ENCODE data around the gene ERG. TPM values are rescaled to one million over a fixed set of nuclear protein-coding genes. Genes with fewer than 3 reads are reported as not detected.

Gene ERG
- total and polyA plus RNA-seq, 2 of the 8 experiments (the other 6 are each of a cell fraction or from before 2014, with no cell fraction given): 1.0 to 3.0 TPM

DNA sequence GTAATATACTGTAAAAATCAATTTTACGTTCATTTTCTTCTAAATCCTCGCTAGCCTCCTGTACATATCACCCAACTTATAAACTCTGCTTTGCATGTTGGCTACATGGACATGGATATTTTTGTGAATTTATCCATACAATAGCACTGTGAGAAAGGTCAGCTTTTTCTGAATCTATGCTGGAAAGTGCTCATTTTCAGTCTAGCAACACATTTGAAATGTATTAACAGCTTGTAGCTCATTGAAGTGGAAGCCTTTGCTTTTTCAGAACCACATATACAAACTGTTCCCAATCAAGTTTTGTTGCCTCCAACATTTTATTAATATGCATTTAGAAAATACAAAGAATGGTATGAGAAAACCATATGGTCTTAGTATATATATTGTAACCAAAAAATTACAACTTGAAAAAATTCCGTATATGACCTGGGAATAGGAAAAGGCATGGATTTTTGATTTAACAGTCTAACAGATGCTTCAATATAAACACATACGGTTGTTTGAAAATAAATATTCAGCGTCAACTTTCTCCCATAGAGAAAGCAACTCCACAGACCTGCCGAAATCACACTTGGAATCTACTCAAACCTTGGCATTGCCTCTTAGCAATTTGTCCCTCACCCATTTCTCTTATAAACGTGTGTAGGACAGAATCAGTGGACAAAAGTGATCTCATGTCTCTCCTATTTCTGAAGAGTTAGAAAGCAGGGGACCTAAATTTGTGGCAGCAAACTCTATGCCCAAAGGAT, 112.7 kb downstream of the ERG start:
- 88% methylated on average over 7 of the region's 7 CpGs; no CpG with 5 or more reads in 1 of the 2 experiments for WGBS, 2 experiments (ENCODE audit: extremely low coverage in 1 of 2, insufficient coverage in 1 of 2, insufficient read length in 1 of 2, insufficient replicate concordance in 2 of 2, low coverage in 1 of 2, low lambda C conversion rate in 2 of 2, missing lambda C conversion rate in 1 of 2)
- H2AFZ ChIP-seq (ENCODE audit: low read length): no peak overlapping the region
- no peaks in the 10 kb centered on the region for H3K79me2 ChIP-seq (ENCODE audit: control insufficient read depth in 1 of 2, insufficient read depth in 2 of 2, low read length in 2 of 2)
- FAIRE-seq: no peak
- H3K4me1 ChIP-seq (replicated peaks in 1 of 4; ENCODE audit: control insufficient read depth in 3 of 4, insufficient read depth in 4 of 4, low read length in 3 of 4): no peaks in the 10 kb centered on the region
- ChIA-PET CTCF (ENCODE audit: partially characterized antibody) (interaction anchor here (0.9 to 1.1 kb wide), 4 partner anchors 14 to 225 kb away, joined by 3 read pairs; no protein-coding TSS in a partner anchor), POLR2A (ENCODE audit: partially characterized antibody) (no interaction called here)
- H2BK20ac ChIP-seq (ENCODE audit: low read length): no peak overlapping the region
- no peak overlapping the region for H3K23ac ChIP-seq (ENCODE audit: insufficient read length)
- H3K56ac ChIP-seq (replicated peaks; ENCODE audit: insufficient read length, low read depth, low read length): no peak overlapping the region
- TF ChIP-seq ASH2L (IDR thresholded peaks at IDR 0.05; ENCODE audit: low read length): no peak
- no peak for TF ChIP-seq SAP30 (IDR thresholded peaks at IDR 0.05; ENCODE audit: insufficient read depth, insufficient replicate concordance, low read length)
- no peak for TF ChIP-seq EZH2 (IDR thresholded peaks at IDR 0.05; ENCODE audit: low read depth, low read length, severe bottlenecking)
- TF ChIP-seq JUND (IDR thresholded peaks at IDR 0.05; ENCODE audit: low read length): no peak
- TF ChIP-seq TCF12 (IDR thresholded peaks at IDR 0.05; ENCODE audit: low read depth, low read length): no peak
- no peak for TF ChIP-seq KDM1A (IDR thresholded peaks at IDR 0.05; ENCODE audit: borderline replicate concordance, low read length)
- TF ChIP-seq, protein P1, sequence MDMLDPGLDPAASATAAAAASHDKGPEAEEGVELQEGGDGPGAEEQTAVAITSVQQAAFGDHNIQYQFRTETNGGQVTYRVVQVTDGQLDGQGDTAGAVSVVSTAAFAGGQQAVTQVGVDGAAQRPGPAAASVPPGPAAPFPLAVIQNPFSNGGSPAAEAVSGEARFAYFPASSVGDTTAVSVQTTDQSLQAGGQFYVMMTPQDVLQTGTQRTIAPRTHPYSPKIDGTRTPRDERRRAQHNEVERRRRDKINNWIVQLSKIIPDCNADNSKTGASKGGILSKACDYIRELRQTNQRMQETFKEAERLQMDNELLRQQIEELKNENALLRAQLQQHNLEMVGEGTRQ (IDR thresholded peaks at IDR 0.05; ENCODE audit: low read length): no peak
- TF ChIP-seq TAF1 (IDR thresholded peaks at IDR 0.05; ENCODE audit: low read depth, low read length): no peak
- H2BK12ac ChIP-seq (ENCODE audit: low read depth, low read length): no peak overlapping the region
- H3K9me3 ChIP-seq (ENCODE audit: insufficient read depth in 2 of 2, low read depth in 1 of 2, low read length in 1 of 2): no peaks in the 10 kb centered on the region
- H3K27me3 ChIP-seq (replicated peaks in 1 of 4; ENCODE audit: control insufficient read depth in 3 of 4, extremely low read depth in 1 of 4, insufficient read depth in 3 of 4, low read length in 3 of 4): 0 out of 7 replicates have a peak, but pooled peaks cover 0 to 2% (median 0%) of the 10 kb centered on the region in 4 experiments
- H3K4ac ChIP-seq (replicated peaks; ENCODE audit: insufficient read length, low read depth, low read length): no peak overlapping the region
- H3K79me1 ChIP-seq (ENCODE audit: low read depth, low read length): no peaks in the 10 kb centered on the region
- H4K91ac ChIP-seq (replicated peaks; ENCODE audit: insufficient read length, low read length): no peak overlapping the region
- H2BK15ac ChIP-seq (ENCODE audit: low read length): no peak overlapping the region
- no peaks in the 10 kb centered on the region for H3K36me3 ChIP-seq (ENCODE audit: control insufficient read depth in 2 of 4, insufficient read depth in 4 of 4, low read length in 3 of 4)
- no peak overlapping the region for H3K9ac ChIP-seq (replicated peaks in 1 of 4; ENCODE audit: extremely low read depth in 1 of 4, low read depth in 3 of 4, low read length in 3 of 4)
- H3K27ac ChIP-seq (ENCODE audit: low read depth, low read length): no peak overlapping the region
- no peak overlapping the region for H3K4me3 ChIP-seq (ENCODE audit: extremely low read depth in 1 of 4, insufficient read depth in 2 of 4, low read depth in 3 of 4, low read length in 4 of 4)
- no peaks in the 10 kb centered on the region for H4K20me1 ChIP-seq (replicated peaks in 1 of 2; ENCODE audit: control insufficient read depth in 1 of 2, insufficient read depth in 2 of 2, low read length in 2 of 2)
- no peak overlapping the region for H4K8ac ChIP-seq (ENCODE audit: extremely low read depth, insufficient read depth, low read length)
- DNase-seq (ENCODE audit: low read depth in 1 of 2, low spot score in 2 of 2): no peak
- no peak overlapping the region for H2BK120ac ChIP-seq (replicated peaks; ENCODE audit: low read depth, low read length)
- H3K23me2 ChIP-seq (ENCODE audit: low read depth, low read length): no peaks in the 10 kb centered on the region
- H4K5ac ChIP-seq (ENCODE audit: insufficient read length, low read depth, low read length): no peak overlapping the region
- H2BK5ac ChIP-seq (ENCODE audit: low read depth, low read length): no peak overlapping the region
- no peak overlapping the region for H3K4me2 ChIP-seq (ENCODE audit: insufficient read depth in 1 of 2, low read depth in 2 of 2, low read length in 2 of 2)
- no peak overlapping the region for H3K14ac ChIP-seq (ENCODE audit: insufficient read length)
- H2AK5ac ChIP-seq (ENCODE audit: low read depth, low read length): no peak overlapping the region
- H3K18ac ChIP-seq (ENCODE audit: extremely low read depth, low read length): no peak overlapping the region

All from H1 (cell line).